ENCODE data around the gene HIP1. TPM values are rescaled to one million over a fixed set of nuclear protein-coding genes. Genes with fewer than 3 reads are reported as not detected.
"Not testable (repeated sequence)": the region's sequence is repeated elsewhere in the genome, so short reads cannot be mapped to it uniquely, and the experiment has no call there.

HIP1 gene
- total and polyA plus RNA-seq, 2 of the 13 experiments (the other 11 are each of a cell fraction or from before 2014, with no cell fraction given): 4.5 to 6.2 TPM

DNA sequence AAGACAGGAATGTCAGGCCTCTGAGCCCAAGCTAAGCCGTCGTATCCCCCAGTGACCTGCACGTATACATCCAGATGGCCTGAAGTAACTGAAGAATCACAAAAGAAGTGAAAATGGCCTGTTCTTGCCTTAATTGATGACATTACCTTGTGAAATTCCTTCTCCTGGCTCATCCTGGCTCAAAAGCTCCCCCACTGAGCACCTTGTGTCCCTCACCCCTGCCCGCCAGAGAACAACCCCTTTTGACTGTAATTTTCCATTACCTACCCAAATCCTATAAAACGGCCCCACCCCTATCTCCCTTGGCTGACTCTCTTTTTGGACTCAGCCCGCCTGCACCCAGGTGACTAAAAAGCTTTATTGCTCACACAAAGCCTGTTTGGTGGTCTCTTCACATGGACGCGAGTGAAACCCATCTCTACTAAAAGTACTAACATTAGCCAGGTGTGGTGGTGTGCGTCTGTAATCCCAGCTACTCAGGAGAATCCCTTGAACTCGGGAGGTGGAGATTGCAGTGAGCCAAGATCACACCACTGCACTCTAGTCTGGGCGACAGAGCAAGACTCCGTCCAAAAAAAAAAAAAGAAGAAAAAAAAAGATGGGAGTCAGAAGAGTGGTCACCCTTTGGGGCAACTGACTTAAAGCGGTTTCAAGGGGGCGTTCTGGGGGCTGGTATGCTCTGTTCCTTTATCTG, 49.6 kb upstream of the HIP1 start:
- CTCF ChIA-PET (ENCODE audit: low intra/inter-chr PET ratio, low total read pairs); ATAC-seq; H3K27me3 ChIP-seq (ENCODE audit: control insufficient read depth in 1 of 2, insufficient read depth in 2 of 2, low read length in 2 of 2); H3K36me3 ChIP-seq (replicated peaks in 1 of 2; ENCODE audit: control insufficient read depth in 1 of 2, insufficient read depth in 2 of 2, low read length in 2 of 2); H3K9me3 ChIP-seq (ENCODE audit: low read length); H3K27ac ChIP-seq (ENCODE audit: extremely low read length, insufficient read depth, low read length); intact Hi-C loops (cut with micrococcal nuclease; ENCODE audit: unreplicated experiment); BruUV-seq (replicated peaks); in situ Hi-C loops (cut with HindIII; ENCODE audit: extremely low pct_ligation_motif_present, low pct_unique_long_range_greater_than_20kb); H3K79me2 ChIP-seq (ENCODE audit: insufficient read depth, low read length); H3K4me3 ChIP-seq (replicated peaks in 1 of 3; ENCODE audit: insufficient read depth in 1 of 3, low read depth in 2 of 3, low read length in 3 of 3); H2AFZ ChIP-seq (ENCODE audit: low read length); H3K9ac ChIP-seq (ENCODE audit: insufficient read depth, low read depth, low read length); FAIRE-seq; POLR2A ChIA-PET; H3K4me2 ChIP-seq (ENCODE audit: low read depth, low read length); DNase-seq (ENCODE audit: low spot score); H4K20me1 ChIP-seq (ENCODE audit: insufficient read depth, low read length); H3K4me1 ChIP-seq (ENCODE audit: insufficient read depth, low read length): not testable (repeated sequence)
- 46% methylated on average over 14 of the region's 14 CpGs for WGBS (ENCODE audit: low lambda C conversion rate)

DNA sequence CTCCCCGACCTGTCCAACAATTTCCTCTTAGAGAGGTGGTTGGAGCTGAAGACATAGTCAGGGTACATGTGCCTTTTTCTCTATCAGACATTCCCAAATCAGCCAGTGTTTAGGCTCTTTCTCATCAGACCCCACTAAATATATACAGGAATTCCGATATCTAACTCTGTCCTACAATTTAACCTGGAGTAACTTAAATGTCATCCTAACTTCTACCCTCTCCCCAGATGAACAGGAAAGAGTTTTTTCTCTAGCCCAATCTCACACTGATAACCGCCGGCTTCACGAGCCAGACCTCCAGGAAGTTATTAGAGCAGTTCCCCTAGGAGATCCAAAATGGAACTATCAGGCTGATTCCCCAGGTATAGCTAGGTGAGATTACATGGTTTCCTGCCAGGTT, 44.3 kb upstream of the HIP1 start:
- H3K9me3 ChIP-seq (ENCODE audit: low read length); in situ Hi-C loops (cut with HindIII; ENCODE audit: extremely low pct_ligation_motif_present, low pct_unique_long_range_greater_than_20kb); H3K4me3 ChIP-seq (replicated peaks in 1 of 3; ENCODE audit: insufficient read depth in 1 of 3, low read depth in 2 of 3, low read length in 3 of 3); H3K27ac ChIP-seq (ENCODE audit: extremely low read length, insufficient read depth, low read length); ATAC-seq; H3K9ac ChIP-seq (ENCODE audit: insufficient read depth, low read depth, low read length); H4K20me1 ChIP-seq (ENCODE audit: insufficient read depth, low read length); H3K79me2 ChIP-seq (ENCODE audit: insufficient read depth, low read length); POLR2A ChIA-PET; CTCF ChIA-PET (ENCODE audit: low intra/inter-chr PET ratio, low total read pairs); FAIRE-seq; H2AFZ ChIP-seq (ENCODE audit: low read length); BruUV-seq (replicated peaks); intact Hi-C loops (cut with micrococcal nuclease; ENCODE audit: unreplicated experiment); H3K4me1 ChIP-seq (ENCODE audit: insufficient read depth, low read length); DNase-seq (ENCODE audit: low spot score); H3K4me2 ChIP-seq (ENCODE audit: low read depth, low read length); H3K36me3 ChIP-seq (replicated peaks in 1 of 2; ENCODE audit: control insufficient read depth in 1 of 2, insufficient read depth in 2 of 2, low read length in 2 of 2): not testable (repeated sequence)
- peaks cover 0 to 12% of the 10 kb centered on the region in 2 experiments; a peak in 2 of 5 replicates for H3K27me3 ChIP-seq (ENCODE audit: control insufficient read depth in 1 of 2, insufficient read depth in 2 of 2, low read length in 2 of 2)
- WGBS (ENCODE audit: low lambda C conversion rate): 61% methylated on average over 5 of the region's 5 CpGs

GRCh38 chr7:75780647-75781273, 42.0 kb upstream of the HIP1 start:
- H2AFZ ChIP-seq (ENCODE audit: low read length); H3K9ac ChIP-seq (ENCODE audit: insufficient read depth, low read depth, low read length); H3K9me3 ChIP-seq (ENCODE audit: low read length); intact Hi-C loops (cut with micrococcal nuclease; ENCODE audit: unreplicated experiment); POLR2A ChIA-PET; BruUV-seq (replicated peaks); H3K79me2 ChIP-seq (ENCODE audit: insufficient read depth, low read length); H4K20me1 ChIP-seq (ENCODE audit: insufficient read depth, low read length); CTCF ChIA-PET (ENCODE audit: low intra/inter-chr PET ratio, low total read pairs); DNase-seq (ENCODE audit: low spot score); H3K27ac ChIP-seq (ENCODE audit: extremely low read length, insufficient read depth, low read length); in situ Hi-C loops (cut with HindIII; ENCODE audit: extremely low pct_ligation_motif_present, low pct_unique_long_range_greater_than_20kb); H3K4me1 ChIP-seq (ENCODE audit: insufficient read depth, low read length); H3K36me3 ChIP-seq (replicated peaks in 1 of 2; ENCODE audit: control insufficient read depth in 1 of 2, insufficient read depth in 2 of 2, low read length in 2 of 2); H3K4me3 ChIP-seq (replicated peaks in 1 of 3; ENCODE audit: insufficient read depth in 1 of 3, low read depth in 2 of 3, low read length in 3 of 3); FAIRE-seq; H3K4me2 ChIP-seq (ENCODE audit: low read depth, low read length); ATAC-seq: not testable (repeated sequence)
- 12% methylated on average over 14 of the region's 14 CpGs for WGBS (ENCODE audit: low lambda C conversion rate)
- peaks cover 0 to 12% of the 10 kb centered on the region in 2 experiments; a peak in 2 of 5 replicates for H3K27me3 ChIP-seq (ENCODE audit: control insufficient read depth in 1 of 2, insufficient read depth in 2 of 2, low read length in 2 of 2)

DNA sequence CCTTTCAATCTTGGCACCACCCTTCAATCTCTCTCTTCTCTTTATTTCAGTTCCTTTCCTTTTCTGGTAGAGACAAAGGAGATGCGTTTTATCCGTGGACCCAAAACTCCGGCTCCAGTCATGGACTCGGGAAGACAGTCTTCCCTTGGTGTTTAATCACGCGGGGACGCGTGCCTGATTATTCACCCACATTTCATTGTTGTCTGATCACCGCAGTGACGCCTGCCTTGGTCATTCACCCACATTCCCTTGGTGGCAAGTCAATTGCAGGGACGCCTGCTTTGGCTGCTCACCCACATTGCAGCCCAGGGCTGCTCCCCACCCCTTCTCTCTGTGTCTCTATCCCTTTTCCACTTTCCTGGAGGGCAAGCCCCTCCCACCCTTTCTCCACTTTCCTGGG, 40.8 kb upstream of the HIP1 start:
- H3K27ac ChIP-seq (ENCODE audit: extremely low read length, insufficient read depth, low read length); H3K36me3 ChIP-seq (replicated peaks in 1 of 2; ENCODE audit: control insufficient read depth in 1 of 2, insufficient read depth in 2 of 2, low read length in 2 of 2); CTCF ChIA-PET (ENCODE audit: low intra/inter-chr PET ratio, low total read pairs); intact Hi-C loops (cut with micrococcal nuclease; ENCODE audit: unreplicated experiment); H3K4me2 ChIP-seq (ENCODE audit: low read depth, low read length); ATAC-seq; H4K20me1 ChIP-seq (ENCODE audit: insufficient read depth, low read length); H3K9me3 ChIP-seq (ENCODE audit: low read length); DNase-seq (ENCODE audit: low spot score); H3K79me2 ChIP-seq (ENCODE audit: insufficient read depth, low read length); H2AFZ ChIP-seq (ENCODE audit: low read length); H3K9ac ChIP-seq (ENCODE audit: insufficient read depth, low read depth, low read length); in situ Hi-C loops (cut with HindIII; ENCODE audit: extremely low pct_ligation_motif_present, low pct_unique_long_range_greater_than_20kb); H3K4me3 ChIP-seq (replicated peaks in 1 of 3; ENCODE audit: insufficient read depth in 1 of 3, low read depth in 2 of 3, low read length in 3 of 3); POLR2A ChIA-PET; FAIRE-seq; BruUV-seq (replicated peaks); H3K4me1 ChIP-seq (ENCODE audit: insufficient read depth, low read length): not testable (repeated sequence)
- peaks cover 0 to 12% of the 10 kb centered on the region in 2 experiments; a peak in 2 of 5 replicates for H3K27me3 ChIP-seq (ENCODE audit: control insufficient read depth in 1 of 2, insufficient read depth in 2 of 2, low read length in 2 of 2)
- WGBS (ENCODE audit: low lambda C conversion rate): 68% methylated on average over 11 of the region's 11 CpGs

Data from HepG2 (cell line).